ENCODE measurements around the gene ADAR.

Gene ADAR

GRCh38 chr1:154616659-154617345, 8.8 kb upstream of the ADAR start:
- no peak for DNase-seq

DNA sequence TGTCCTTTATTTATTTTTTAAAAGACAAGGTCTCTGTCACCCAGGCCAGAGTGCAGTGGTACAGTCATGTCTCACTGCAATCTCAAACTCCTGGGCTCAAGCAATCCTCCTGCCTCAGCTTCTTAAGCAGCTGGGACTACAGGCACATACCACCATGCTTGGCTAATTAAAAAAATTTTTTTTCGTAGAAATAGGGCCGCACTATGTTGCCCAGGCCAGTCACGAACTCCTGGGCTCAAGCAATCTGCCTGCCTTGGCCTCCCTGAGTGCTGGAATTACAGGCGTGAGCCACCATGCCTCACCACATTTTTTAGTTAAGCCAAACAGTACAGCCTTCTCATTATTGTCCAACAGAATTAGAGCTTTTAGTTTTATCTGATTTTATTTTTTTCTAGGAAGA, 7.4 kb upstream of the ADAR start:
- no peak for DNase-seq

DNA sequence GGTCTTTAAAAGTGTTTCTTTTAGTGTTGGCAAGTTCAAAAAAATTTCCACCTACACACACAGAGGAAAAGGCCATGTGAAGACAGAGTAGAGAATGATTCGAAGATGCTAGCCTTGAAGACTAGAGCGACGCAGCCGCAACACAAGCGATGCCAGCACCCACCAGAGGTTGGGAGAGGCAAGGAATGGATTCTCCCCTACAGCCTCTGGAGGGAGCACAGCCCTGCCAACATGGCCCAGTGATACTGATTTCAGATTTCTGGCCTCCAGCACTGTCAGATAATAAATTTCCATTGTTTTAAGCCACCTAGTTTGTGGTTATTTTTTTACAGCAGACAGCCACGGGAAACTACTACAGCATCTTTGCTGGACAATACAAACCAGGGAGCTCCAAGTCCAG, 6.9 kb upstream of the ADAR start:
- no peak for DNase-seq

GRCh38 chr1:154614247-154614646, 6.3 kb upstream of the ADAR start:
- DNase-seq: no peak

- no peak for DNase-seq
These were observed 3.3 kb upstream of the ADAR start for GRCh38 chr1:154611150-154611862.

GRCh38 chr1:154609398-154610380, 1.7 kb upstream of the ADAR start:
- no peak for DNase-seq

DNA sequence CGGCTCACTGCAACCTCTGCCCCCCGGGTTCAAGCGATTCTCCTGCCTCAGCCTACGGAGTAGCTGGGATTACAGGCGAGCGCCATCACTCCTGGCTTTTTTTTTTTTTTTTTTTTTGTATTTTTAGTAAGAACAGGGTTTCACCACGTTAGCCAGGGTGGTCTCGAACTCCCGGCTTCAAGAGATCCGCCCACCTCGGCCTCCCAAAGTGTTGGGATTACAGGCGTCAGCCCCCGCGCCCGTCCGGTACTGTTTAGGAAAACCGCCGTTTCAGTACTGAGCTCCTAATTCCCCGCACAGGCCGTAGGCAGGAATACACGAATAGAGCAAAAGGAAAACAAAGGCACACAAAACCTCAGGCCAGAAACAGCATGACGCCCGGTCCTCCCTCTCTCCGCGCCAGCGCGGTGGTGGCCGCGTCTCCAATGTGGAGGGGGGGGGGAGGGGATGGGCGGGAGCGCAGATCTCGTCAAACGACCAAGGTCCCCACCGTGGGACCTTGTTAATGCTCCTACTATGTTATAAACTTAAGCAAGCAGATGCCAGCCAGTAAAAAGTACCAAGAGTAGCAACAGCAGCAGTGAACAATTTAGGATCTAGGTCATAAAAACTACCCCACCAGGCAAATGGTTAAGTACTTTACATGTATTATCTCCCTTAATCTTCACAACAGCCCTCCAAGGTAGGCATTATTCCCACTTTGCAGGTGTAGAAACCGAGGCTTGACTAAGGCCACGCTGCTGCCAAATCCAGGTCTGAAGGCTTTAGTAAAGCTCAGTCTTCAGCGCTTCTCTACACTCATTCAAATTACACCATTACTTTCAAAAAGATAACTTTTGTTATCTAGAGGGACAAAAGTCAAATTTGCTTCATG, 648 bp upstream of the ADAR start:
- peak; percentile 27 for DNase-seq

DNA sequence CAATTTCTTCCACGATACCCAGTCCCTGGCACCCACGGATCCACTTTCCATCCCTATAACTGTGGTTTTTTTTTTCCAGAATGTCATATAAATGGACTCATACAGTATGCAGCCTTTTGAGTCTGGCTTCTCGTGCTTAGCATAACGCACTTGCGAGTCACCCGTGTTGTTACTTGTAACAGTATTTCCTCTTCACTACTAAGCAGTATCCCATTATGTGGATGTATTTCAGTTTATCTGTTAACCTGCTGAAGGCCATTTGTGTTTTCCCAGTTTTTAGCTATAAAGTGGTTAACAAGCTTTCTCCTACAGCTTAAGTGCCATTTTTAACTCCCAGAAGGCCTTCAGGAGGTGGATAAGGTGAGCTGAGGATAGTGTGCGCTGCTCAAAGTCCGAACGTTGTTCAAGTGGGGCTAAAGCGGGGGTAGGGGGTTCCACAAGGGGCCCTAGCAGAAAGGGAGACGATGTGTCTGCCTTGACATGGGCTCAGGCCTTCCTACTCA, 829 bp downstream of the ADAR start:
- no peak for DNase-seq

- no peak for DNase-seq
These were observed 2.5 kb downstream of the ADAR start for GRCh38 chr1:154605534-154605933.

- DNase-seq: no peak
These were observed 4.7 kb downstream of the ADAR start for GRCh38 chr1:154603317-154603716.

- no peak for DNase-seq
These were observed 8.3 kb downstream of the ADAR start for GRCh38 chr1:154599658-154600057.

- DNase-seq: no peak
These were observed 8.9 kb downstream of the ADAR start for GRCh38 chr1:154598871-154599635.

- no peak for DNase-seq
These were observed 12.4 kb downstream of the ADAR start for GRCh38 chr1:154595621-154596020.

- DNase-seq: no peak
These were observed 13.2 kb downstream of the ADAR start for GRCh38 chr1:154594811-154595210.

DNA sequence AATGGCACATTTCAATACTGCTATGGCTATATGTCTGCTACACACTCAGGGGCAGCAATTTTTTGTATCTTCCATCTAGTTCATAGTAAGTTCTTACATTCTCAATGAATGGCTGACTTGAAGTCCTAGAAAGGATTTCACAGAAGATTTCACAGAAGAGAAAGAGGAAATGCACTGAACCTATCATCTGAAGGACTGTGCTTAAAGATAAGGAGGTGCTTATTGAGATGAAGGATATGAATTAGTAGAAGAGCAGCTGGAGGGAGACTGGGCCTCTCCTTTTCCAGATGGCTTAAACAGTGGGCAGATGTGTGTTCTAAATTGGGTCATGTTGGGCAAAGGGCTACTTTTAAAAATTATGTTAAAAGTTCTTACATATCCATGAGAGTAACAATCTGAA, 14.6 kb downstream of the ADAR start:
- DNase-seq: no peak

GRCh38 chr1:154591206-154591605, 16.8 kb downstream of the ADAR start:
- DNase-seq: no peak

GRCh38 chr1:154590756-154591155, 17.2 kb downstream of the ADAR start:
- no peak for DNase-seq

GRCh38 chr1:154589780-154590179, 18.2 kb downstream of the ADAR start:
- no peak for DNase-seq

DNA sequence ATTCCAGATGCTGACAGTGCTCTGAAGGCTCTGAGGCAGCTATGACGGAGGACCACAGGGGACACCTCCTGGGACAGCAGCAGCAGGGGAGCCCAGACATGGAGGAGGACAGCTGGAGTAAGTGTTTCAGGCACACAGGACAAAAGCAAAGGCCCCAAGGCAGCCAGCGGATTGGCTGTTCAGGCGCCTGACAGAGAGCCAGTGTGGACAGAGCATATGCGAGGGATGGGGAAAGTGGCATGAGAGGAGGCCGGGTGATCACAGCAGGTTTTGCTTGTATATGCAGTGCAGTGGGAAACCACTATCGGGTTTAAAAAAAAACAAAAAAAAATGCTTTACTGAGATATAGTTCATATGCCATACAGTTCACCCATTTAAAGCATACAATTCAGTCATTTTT, 21.3 kb downstream of the ADAR start:
- no peak for DNase-seq

GRCh38 chr1:154586231-154586630, 21.8 kb downstream of the ADAR start:
- DNase-seq: no peak

GRCh38 chr1:154584267-154584994, 23.6 kb downstream of the ADAR start:
- DNase-seq: no peak
